IPS-NIHi11 (cell line): ENCODE measurements around the gene TM9SF3.

Experiments
- DNase-seq: peaks from one replicate; pipeline ENCODE4 v3.0.0; 2012; ENCODE audit warnings: mixed read lengths, low spot score

The TM9SF3 gene

GRCh38 chr10:96509017-96509641, 77.7 kb downstream of the TM9SF3 start:
- peak; percentile 52 for DNase-seq

- no peak for DNase-seq
Observed at GRCh38 chr10:96507044-96507443, 79.8 kb downstream of the TM9SF3 start.

GRCh38 chr10:96505150-96506136, 81.4 kb downstream of the TM9SF3 start:
- DNase-seq, result no peak

- no peak for DNase-seq
Observed at GRCh38 chr10:96502561-96503282, 84.1 kb downstream of the TM9SF3 start.

- no peak for DNase-seq
Observed at GRCh38 chr10:96501985-96502384, 84.8 kb downstream of the TM9SF3 start.

GRCh38 chr10:96500519-96500918, 86.3 kb downstream of the TM9SF3 start:
- no peak for DNase-seq

GRCh38 chr10:96500050-96500449, 86.8 kb downstream of the TM9SF3 start:
- DNase-seq, result no peak

- no peak for DNase-seq
Observed at GRCh38 chr10:96497391-96497790, 89.4 kb downstream of the TM9SF3 start.

- peak; percentile 68 for DNase-seq
Observed at GRCh38 chr10:96496281-96496925, 90.4 kb downstream of the TM9SF3 start.

GRCh38 chr10:96495544-96495943, 91.3 kb downstream of the TM9SF3 start:
- no peak for DNase-seq

- no peak for DNase-seq
Observed at GRCh38 chr10:96494694-96495093, 92.1 kb downstream of the TM9SF3 start.

GRCh38 chr10:96493871-96494525, 92.8 kb downstream of the TM9SF3 start:
- DNase-seq, result no peak

GRCh38 chr10:96493254-96493653, 93.6 kb downstream of the TM9SF3 start:
- no peak for DNase-seq

GRCh38 chr10:96491303-96491702, 95.5 kb downstream of the TM9SF3 start:
- DNase-seq, result no peak

GRCh38 chr10:96488161-96488935, 98.5 kb downstream of the TM9SF3 start:
- DNase-seq, result no peak

GRCh38 chr10:96482815-96483588, 103.8 kb downstream of the TM9SF3 start:
- DNase-seq, result no peak

GRCh38 chr10:96478355-96478754, 108.5 kb downstream of the TM9SF3 start:
- no peak for DNase-seq

GRCh38 chr10:96473866-96474265, 112.9 kb downstream of the TM9SF3 start:
- DNase-seq, result no peak

- peak; percentile 91 for DNase-seq
Observed at GRCh38 chr10:96470116-96470743, 116.6 kb downstream of the TM9SF3 start.
